ENCODE measurements around the gene SLC51B. TPM values are rescaled to one million over a fixed set of nuclear protein-coding genes. Genes with fewer than 3 reads are reported as not detected.

The SLC51B gene
- total RNA-seq, 1 experiment from 2014 or later: not detected

- TF ChIP-seq REST (IDR thresholded peaks at IDR 0.05; ENCODE audit: low read depth) (no peak), CBX3 (IDR thresholded peaks at IDR 0.05; ENCODE audit: low read depth) (no peak)
Measured at GRCh38 chr15:65058394-65059368, 13.5 kb downstream of the SLC51B start (continued).

DNA sequence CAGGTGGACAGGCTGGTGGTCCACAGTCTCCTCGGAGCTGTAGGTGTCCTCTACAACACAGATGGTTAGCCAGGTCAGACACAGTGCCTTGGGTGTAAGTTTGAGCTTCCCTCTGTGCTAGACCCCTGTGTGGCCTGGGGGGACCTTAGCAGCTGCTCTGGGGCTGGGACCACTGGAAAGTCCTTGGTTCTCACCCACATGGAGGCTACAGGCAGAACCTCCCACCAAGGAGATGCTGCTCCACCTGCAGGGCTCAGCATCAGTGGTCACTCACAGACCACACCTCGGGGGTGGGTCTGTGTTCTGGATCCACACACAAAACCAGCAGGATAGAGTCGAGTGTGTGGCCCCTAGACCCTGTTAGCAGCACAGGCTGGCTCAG, 14.2 kb downstream of the SLC51B start:
- no peak for ATAC-seq
- H3K79me2 ChIP-seq (ENCODE audit: insufficient read depth, low read length): no peaks in the 10 kb centered on the region
- no peaks in the 10 kb centered on the region for H3K9me2 ChIP-seq (ENCODE audit: insufficient read depth)
- ChIA-PET POLR2A (no interaction called here), RAD21 (ENCODE audit: low non-redundant PET in 1 of 2, low total read pairs in 2 of 2, uncharacterized antibody in 2 of 2, unreplicated experiment in 2 of 2) (no interaction called here), CTCF (no interaction called here)
- no peaks in the 10 kb centered on the region for H4K20me1 ChIP-seq (ENCODE audit: insufficient read depth)
- no peak overlapping the region for H3K4me2 ChIP-seq (ENCODE audit: low read length)
- H3K4me1 ChIP-seq (ENCODE audit: control insufficient read depth in 1 of 2, insufficient read depth in 2 of 2, low read length in 2 of 2): peaks cover 23 to 39% of the 10 kb centered on the region in 2 experiments
- intact Hi-C loops (cut with micrococcal nuclease): no loop called here
- no peak overlapping the region for H2AFZ ChIP-seq (ENCODE audit: low read depth, low read length, poor library complexity, severe bottlenecking)
- H3K27me3 ChIP-seq (ENCODE audit: insufficient read depth, low read length): no peaks in the 10 kb centered on the region
- no peaks in the 10 kb centered on the region for H3K36me3 ChIP-seq (ENCODE audit: control insufficient read depth in 1 of 2, insufficient read depth in 2 of 2, low read length in 2 of 2)
- H3K9ac ChIP-seq (ENCODE audit: low read length): no peak overlapping the region
- no TSS peak for BruUV-seq (replicated peaks)
- no peak for DNase-seq (ENCODE audit: low read depth, low spot score)
- H3K9me3 ChIP-seq (ENCODE audit: control insufficient read depth in 1 of 2, insufficient read depth in 1 of 2, low read depth in 1 of 2, low read length in 2 of 2): no peaks in the 10 kb centered on the region
- no peak overlapping the region for H3K4me3 ChIP-seq (replicated peaks in 1 of 2; ENCODE audit: low read depth in 1 of 2, low read length in 2 of 2)
- H3K27ac ChIP-seq (ENCODE audit: low read depth, low read length): no peak overlapping the region
- TF ChIP-seq ELF1 (IDR thresholded peaks at IDR 0.05; ENCODE audit: borderline replicate concordance, low read depth): no peak
- no peak for TF ChIP-seq YY1 (IDR thresholded peaks at IDR 0.05; ENCODE audit: extremely low read depth, insufficient replicate concordance, low read depth, low read length)
- no peak for TF ChIP-seq EZH2 (IDR thresholded peaks at IDR 0.05)
- TF ChIP-seq EGR1 (IDR thresholded peaks at IDR 0.05; ENCODE audit: low read depth): no peak
- no peak for TF ChIP-seq CEBPB (IDR thresholded peaks at IDR 0.05; ENCODE audit: low read depth)
- no peak for TF ChIP-seq POLR2A (IDR thresholded peaks at IDR 0.05; ENCODE audit: borderline replicate concordance, extremely low read depth, insufficient read depth, insufficient read length)
- no peak for TF ChIP-seq POLR2AphosphoS5 (IDR thresholded peaks at IDR 0.05; ENCODE audit: low read depth, low read length)
- TF ChIP-seq EZH2phosphoT487 (IDR thresholded peaks at IDR 0.05; ENCODE audit: borderline replicate concordance): no peak
- no peak for TF ChIP-seq TCF7L2 (IDR thresholded peaks at IDR 0.05; ENCODE audit: borderline replicate concordance, extremely low read depth, insufficient read depth, insufficient read length)
- no peak for TF ChIP-seq RAD21 (IDR thresholded peaks at IDR 0.05; ENCODE audit: low read depth)
- TF ChIP-seq CBX3 (IDR thresholded peaks at IDR 0.05; ENCODE audit: low read depth): no peak
- TF ChIP-seq CTCF (IDR thresholded peaks at IDR 0.05 in 2 of 3, conservative IDR thresholded peaks at IDR 0.05 in 1 of 3; ENCODE audit: borderline replicate concordance in 1 of 3, insufficient read depth in 1 of 3, low read depth in 2 of 3, low read length in 2 of 3): no peak
- no peak for TF ChIP-seq ZNF274 (IDR thresholded peaks at IDR 0.05; ENCODE audit: low read depth, low read length)
- TF ChIP-seq, protein P1, sequence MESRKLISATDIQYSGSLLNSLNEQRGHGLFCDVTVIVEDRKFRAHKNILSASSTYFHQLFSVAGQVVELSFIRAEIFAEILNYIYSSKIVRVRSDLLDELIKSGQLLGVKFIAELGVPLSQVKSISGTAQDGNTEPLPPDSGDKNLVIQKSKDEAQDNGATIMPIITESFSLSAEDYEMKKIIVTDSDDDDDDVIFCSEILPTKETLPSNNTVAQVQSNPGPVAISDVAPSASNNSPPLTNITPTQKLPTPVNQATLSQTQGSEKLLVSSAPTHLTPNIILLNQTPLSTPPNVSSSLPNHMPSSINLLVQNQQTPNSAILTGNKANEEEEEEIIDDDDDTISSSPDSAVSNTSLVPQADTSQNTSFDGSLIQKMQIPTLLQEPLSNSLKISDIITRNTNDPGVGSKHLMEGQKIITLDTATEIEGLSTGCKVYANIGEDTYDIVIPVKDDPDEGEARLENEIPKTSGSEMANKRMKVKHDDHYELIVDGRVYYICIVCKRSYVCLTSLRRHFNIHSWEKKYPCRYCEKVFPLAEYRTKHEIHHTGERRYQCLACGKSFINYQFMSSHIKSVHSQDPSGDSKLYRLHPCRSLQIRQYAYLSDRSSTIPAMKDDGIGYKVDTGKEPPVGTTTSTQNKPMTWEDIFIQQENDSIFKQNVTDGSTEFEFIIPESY (IDR thresholded peaks at IDR 0.05; ENCODE audit: extremely low read depth, insufficient replicate concordance, low read length): no peak
- TF ChIP-seq, protein P2, sequence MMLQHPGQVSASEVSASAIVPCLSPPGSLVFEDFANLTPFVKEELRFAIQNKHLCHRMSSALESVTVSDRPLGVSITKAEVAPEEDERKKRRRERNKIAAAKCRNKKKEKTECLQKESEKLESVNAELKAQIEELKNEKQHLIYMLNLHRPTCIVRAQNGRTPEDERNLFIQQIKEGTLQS (IDR thresholded peaks at IDR 0.05): no peak

Measured in HCT116 (cell line).